HG03097 (cell line): ENCODE measurements around the gene RUVBL1.

ENCODE experiments used
- ATAC-seq: cut with Tn5 transposase; IDR thresholded peaks from one replicate; pipeline ENCODE4 v1.9.1; 2021; ENCODE audit not compliant: unreplicated experiment, low FRiP score

Gene RUVBL1

DNA sequence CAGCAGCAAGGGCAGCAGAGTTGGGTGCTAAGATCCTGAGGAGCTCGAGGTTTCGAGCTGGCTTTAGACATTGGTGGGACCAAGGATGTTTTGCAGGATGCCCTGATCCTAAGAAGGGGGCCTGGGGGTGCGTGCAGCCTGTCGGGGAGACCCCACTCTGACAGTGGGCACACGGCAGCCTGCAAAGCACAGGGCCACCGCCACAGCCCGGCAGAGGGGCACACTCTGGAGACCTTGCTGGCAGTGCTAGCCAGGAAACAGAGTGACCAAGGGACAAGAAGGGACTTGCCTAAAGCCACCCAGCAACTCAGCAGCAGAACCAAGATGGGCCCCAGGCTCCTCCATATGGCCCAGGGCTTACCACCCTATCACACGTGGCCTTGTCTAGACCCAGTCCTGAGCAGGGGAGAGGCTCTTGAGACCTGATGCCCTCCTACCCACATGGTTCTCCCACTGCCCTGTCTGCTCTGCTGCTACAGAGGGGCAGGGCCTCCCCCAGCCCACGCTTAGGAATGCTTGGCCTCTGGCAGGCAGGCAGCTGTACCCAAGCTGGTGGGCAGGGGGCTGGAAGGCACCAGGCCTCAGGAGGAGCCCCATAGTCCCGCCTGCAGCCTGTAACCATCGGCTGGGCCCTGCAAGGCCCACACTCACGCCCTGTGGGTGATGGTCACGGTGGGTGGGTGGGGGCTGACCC, 52.6 kb downstream of the RUVBL1 start:
- ATAC-seq, result no peak

DNA sequence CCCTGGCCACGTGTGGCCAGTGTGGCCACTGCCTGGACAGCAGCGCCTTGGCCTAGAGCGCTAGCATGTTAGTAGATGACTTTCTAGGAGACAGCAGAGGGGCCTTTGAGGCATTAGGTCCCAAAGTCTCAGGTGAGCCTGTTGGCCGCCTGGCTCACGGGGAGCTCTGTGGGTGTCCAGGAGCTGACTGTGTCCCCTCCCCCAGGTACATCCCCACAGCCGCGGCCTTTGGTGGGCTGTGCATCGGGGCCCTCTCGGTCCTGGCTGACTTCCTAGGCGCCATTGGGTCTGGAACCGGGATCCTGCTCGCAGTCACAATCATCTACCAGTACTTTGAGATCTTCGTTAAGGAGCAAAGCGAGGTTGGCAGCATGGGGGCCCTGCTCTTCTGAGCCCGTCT, 54.3 kb downstream of the RUVBL1 start:
- no peak for ATAC-seq

DNA sequence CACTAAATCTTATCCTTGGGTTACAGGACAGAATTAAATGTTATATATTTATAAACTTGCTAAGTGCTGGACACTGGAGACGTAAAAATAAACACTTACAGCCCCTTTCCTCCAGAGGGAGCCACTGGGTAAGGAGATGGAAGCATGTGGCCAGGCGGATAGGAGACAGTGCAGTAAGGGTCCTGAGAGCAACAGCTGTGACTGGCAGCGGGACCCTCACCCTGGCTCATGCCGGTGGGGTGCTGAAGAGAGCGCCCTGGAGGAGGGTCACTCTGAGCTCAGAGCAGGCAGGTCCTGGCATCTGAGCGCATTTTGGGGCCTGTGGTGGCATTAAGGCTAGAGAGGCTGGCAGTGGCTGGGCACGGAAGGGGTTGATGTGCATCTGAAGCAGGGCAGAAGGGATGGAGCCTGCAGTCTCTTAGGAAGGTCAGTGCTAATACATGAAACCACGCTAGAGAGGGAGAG, 55.4 kb downstream of the RUVBL1 start:
- no peak for ATAC-seq

DNA sequence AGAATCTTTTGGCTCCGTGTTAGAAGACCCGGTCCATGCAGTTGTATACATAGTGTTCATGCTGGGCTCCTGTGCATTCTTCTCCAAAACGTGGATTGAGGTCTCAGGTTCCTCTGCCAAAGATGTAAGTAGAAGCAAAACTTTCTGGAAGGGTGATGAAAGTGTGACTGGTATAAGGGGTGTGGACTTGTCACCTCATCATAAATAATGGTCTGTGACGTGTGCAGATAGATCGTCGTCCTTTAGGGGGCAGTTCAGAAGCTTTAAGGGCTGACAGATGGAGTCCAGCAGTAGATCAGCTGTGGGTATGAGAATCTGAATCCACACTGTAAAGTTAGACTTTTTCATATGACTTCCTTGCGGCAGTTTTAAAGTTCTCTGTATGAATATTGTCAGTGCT, 56.1 kb downstream of the RUVBL1 start:
- no peak for ATAC-seq

DNA sequence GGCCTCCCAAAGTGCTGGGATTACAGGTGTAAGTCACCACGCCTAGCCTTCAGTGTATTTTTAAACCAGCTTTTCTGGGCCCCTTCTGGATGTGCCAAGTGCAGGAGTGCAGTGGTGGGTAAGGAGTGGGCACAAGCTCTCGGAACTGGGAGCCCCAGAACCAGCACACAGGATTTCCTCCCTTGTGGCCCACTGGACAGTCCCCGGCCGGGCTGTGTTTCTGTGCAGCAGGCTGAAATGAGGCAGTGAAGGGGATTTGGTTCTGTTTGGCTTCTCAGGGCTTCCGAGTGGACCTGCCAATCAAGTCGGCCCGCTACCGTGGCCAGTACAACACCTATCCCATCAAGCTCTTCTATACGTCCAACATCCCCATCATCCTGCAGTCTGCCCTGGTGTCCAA, 56.9 kb downstream of the RUVBL1 start:
- ATAC-seq, result no peak

DNA sequence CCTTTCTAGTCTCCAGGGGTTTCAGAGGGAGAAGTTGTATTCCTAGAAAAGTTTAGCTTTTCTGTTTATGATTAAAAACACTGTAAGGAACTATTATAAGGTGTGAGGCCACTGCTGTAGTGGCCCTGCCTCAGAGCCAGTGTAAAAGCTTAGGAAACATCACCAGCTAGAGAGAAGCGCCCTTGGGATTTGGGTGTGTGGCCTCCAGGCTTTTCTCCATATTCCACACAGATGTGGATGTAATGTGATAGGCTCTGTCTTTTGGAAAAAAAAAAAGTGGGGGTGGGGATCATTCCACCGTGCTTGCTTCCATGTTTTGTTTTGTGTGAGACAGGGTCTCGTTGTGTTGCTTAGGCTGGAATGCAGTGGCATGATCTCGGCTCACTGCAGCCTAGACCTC, 57.5 kb downstream of the RUVBL1 start:
- ATAC-seq, result no peak

DNA sequence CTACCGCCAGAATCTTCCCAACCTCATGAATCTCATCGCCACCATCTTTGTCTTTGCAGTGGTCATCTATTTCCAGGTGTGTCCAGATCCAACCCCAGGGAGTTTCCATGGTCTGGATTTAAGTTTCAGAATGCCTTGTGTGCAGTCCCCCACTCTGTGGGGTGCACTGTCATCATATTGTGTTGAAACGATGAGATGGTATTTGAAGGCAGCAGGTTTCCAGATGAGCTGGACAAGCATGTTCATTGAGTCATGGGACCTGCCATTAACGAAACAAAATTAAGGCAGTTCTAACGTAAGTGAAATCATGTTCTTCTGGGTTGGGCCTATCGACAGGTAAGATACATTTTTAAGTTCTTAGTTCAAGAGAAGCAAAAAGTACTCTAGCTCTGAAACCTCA, 58.6 kb downstream of the RUVBL1 start:
- ATAC-seq, result no peak

DNA sequence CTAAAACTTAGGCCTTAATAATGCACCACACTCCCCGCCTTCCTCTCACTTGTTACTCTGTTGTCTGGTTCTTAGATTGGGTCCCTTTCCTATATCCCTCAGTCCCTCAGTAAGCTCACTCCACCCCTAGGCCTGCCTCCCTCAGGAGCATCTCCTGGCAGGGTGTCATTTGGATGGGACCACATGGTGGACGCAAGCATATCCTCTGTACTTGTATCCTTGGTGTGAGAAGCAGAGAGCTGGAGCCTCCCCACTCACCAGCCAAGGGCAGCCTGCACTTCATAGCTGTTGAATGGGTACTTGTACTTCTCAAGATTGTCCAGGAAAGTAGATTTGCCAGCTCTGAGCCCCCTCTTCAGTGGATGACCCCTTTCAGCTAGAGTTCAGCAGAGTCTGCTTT, 59.7 kb downstream of the RUVBL1 start:
- ATAC-seq, result no peak

DNA sequence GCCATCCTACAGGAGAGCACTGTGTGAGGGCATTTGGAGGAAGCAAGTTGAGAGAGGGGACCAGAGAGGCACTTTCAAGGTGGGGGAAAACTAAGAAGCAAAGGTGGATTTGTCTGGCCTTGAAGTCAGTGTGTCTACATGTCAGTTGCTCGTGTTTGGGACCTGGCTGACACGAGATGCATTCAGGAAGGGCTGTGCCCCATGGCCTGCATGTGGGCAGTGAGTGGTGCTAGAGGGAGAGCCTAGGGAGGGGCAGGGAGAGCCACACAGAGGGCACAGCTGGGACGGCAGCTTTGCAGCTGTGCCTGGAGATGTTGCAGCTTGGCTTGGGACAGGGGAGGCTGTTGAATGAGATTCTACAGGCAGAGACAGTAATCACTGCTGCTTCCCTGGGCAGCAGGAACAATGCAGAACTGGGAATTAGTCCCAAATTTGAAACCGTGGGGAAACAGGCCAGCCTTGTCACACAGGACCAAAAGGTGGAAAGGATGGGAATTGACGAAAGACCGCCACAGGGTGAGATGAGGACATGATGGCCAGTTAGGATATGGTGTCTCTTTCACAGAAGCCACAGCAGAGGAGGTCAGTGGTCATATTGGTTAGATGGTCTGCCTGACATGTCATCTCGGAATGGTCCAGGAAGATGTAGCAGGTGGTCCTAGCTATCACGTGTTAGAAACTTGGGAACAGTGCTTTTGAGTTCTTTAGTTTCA, 61.4 kb downstream of the RUVBL1 start:
- ATAC-seq, result no peak

DNA sequence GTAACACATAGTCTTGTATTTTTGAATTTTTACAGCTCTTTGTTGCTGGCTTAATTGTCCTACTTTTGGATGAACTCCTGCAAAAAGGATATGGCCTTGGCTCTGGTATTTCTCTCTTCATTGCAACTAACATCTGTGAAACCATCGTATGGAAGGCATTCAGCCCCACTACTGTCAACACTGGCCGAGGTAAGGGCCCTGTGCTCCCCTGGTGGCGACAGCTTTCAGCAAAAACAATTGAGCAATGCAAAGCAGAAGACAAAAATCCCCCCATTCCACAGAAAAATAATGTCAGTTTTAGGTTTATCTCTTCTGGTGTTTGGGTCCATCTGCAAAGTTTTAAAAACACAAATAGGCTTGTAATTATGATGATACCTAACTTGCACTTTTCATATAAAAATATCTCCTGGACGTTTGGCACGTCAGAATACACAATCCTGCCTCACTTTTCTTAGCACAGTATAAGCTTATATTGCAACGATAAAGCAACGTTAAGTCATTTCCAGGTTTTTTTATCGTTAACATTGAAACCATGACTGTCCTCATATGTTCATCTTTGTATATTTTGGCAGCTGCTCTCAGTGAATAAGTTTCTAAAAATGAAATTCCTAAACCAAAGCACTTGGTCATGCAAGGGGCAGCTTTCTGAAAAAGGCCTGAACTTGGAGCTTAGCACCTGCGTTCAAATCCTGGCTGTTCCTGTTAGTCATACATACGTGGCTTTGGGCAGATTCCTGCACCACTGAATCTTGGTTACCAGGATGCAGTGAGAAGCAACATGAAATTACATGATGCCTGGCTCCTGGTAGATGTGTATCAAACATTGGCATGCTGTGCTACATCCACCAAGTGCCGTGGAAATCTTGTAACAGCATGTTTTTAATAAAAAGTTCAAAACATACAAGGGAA, 62.9 kb downstream of the RUVBL1 start:
- ATAC-seq, result no peak

DNA sequence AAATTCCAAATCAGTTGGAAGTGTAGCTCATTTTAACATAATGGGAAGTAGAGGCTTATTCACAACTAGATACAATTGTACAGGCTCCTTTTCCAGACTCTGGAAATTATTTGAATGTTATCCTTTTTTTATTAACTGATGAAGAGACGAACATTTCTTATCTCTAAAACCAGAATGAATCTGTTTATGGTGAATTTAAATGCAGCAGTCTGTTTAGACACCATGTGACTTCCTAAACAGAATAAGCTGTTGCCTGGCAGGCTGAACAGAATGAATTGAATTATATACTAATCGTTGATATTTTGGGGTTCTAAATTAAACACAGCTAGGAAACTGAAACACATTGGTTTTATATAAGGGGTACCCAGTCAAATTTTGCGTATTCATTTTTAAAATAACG, 67.4 kb downstream of the RUVBL1 start:
- ATAC-seq, result no peak

DNA sequence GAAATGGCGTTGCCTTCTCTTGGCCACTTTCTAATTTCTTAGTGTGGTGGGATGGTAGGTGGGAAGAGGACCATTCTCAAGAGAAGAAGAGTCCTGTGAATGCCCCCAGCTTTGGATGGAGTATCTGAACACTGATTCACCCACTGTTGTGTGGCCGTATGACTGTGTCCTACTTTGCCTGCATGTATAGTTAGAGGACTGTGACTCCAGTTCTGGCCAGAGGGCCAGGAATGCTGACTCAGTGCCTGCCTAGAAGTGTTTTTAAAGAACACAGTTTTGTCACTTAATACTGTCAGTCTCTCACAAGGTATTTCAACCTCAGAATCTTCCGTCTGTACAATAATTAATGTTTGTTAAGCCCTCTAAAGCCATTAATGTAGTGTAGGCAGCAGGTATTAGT, 69.2 kb downstream of the RUVBL1 start:
- no peak for ATAC-seq

DNA sequence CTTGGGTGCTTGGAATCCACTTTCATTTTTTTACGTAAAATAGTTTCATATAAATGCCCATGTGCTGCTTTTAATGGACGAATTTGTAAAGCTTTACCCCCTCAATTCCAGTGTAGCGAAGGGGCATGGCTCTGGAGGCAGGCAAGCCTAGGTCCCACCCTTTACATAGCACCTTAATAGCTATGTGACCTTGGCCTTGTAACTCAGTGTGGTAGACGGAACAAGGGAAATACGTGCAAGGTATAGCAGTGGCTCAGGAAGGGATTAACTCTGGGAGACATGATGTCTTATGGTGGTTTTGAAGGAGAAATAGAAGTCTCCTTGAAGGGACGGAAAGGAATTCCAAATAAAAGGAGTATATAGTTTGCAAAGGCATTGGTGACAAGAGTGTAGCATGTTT, 70.0 kb downstream of the RUVBL1 start:
- ATAC-seq, result no peak

DNA sequence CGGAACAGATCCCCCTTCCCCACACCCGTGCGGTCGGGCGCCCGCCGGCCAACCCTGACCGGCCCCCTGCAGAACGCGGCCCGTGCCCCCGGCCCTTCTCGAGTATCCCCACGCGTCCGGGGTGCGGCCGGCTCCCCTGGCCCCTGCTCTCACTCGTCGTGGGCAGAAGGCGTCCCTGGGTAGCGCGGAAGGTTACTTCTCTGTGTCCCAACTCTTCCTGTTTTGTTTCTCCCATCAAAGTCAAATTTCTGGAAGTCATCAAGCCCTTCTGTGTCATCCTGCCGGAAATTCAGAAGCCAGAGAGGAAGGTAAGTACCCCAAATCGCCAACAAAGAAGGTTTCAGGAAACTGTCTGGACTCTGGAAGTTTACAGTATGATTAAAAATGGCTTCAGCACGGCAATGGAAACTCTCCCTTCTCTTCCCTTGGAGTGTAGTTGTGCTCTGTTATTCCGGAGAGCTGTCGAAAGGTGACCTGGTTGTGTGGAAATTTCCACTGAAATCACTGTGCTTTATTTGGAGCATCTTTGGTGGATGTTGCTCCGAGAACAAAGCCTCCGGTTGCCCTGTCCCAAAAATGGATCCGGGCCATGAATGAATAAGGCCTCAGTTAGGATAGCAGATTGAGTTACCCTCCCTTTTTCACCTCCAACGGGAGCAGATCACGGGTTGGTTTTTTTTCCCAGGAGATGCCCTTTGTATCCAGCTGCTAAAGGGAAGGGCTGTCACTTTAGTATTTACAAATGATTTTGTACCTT, 70.8 kb downstream of the RUVBL1 start:
- ATAC-seq, result no peak

DNA sequence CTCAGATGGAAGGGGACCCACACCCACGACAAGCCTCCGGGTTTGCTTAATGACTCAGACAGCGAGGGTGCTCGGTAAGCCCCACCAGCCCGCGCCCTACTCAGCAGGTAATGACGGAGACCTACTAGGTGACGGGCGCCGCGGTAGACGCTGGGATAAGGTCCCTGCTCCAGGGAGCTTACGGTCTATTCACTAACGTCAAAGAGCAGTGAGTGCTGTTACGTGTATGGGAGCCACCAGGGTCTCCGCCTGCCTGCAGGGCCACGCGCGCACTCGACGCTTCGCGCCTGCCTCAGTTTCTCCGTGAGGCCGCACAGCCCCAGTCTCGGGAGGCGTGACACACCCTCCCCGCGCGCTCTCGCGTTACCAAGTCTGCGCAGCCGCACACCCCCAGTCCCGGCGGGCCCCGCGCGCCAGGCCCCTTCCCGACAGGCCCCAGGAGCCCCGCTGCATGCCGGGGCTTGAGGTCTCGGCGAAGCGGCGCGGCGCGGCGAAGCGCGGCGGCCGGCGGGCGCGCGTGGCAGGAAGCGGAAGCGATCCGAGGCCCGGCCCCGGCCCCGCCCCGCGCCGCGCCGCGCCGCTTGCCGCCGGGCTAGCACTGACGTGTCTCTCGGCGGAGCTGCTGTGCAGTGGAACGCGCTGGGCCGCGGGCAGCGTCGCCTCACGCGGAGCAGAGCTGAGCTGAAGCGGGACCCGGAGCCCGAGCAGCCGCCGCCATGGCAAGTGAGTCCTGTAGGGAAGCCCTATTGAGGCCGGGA, 71.6 kb downstream of the RUVBL1 start, which contains the start of gene SEC61A1:
Gene SEC61A1, plus strand, starts transcription at position 601 of the 758 bp plus-strand sequence. Its CDS starts 116 bp downstream, at position 717.
- ATAC-seq, result peak; percentile 92

DNA sequence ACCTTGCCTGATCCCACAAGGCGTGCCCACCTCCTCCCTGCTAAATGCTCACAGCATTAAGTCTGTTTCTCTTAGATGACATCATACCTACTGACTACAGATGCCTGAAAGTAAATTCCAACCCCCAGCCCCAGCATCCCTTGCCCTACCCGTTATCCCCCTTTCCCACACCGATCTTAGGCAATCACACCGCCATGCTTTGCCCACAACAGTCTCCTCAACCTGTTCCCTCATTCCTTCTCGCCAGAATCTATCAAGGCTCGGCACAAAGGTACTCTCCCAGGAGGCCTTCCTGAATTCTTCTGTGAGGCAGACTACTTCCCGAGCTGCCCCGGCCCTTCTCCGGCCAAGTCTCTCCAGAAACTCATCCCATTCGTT, 72.2 kb downstream of the RUVBL1 start:
- no peak for ATAC-seq

DNA sequence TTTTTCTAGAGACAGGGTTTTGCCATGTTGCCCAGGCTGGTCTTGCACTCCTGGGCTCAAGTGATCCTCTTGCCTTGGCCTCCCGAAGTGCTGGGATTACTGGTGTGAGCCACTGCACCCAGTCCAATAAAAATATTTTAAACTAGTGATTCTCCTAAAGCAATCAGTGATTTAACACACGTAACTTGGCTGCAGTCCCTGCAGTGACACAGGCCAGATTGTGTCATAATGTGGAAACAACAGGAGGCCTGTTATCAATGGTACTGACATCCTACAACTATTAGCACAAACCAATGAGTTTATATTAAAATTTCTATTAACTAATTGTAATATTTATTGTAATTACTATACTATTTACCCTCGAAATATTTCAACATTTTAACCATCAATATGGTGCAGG, 73.0 kb downstream of the RUVBL1 start:
- ATAC-seq, result no peak

DNA sequence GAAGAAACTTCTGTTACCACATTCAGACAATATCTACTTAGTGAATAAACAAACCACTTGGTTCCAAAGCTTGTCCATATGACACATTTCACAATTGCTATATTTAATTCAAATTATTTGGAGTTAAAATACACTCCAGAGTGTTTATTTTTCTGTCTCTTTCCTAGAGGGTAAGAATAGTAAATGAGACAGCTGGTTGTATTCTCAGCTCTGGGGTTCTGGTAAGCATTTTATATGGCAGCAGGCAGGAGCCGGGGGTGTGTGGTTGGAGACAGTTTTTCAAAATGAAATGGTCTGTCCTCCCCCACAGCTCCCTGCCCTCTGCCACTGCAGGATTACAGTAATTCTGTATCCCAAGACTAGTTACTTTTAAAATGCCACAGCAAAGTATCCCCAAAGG, 82.3 kb downstream of the RUVBL1 start:
- ATAC-seq, result no peak

DNA sequence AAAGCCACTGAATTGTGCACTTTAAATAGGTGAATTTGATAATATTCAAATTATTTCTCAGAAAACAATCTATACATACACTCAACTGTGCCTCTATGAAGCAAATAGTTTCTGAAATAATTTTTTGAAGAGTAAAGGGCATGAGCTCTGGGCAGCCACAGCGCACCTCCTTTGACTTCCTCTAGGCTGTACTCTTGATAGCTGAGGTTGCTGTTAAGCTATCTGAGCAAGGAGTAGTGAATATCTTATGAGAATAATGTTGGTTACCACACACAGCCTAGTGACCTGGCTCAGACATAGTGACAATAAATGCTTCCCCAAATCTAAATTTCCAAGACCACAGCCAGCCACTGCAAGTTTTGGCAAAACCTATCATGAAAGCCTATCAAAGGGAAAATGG, 83.0 kb downstream of the RUVBL1 start:
- ATAC-seq, result no peak

DNA sequence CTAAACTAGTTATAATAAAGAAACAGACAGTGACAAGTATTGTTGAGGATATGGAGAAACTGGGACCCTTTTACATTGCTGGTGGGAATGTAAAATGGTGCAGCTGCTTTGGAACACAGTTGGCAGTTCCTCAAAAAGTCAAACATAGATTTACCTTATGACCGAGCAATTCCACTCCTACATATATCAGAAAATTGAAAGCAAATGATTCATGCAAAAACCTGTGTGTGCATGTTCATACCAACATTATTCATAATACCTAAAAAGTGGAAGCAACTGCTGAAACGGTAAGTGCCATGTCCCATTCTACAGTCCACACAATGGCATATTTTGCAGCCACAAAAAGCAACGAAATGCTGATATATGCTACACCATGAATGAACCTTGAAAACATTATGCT, 83.6 kb downstream of the RUVBL1 start:
- ATAC-seq, result no peak
